Esophagus (tissue), 2 donors: ENCODE measurements around the gene FAM24B. TPM values are rescaled to one million over a fixed set of nuclear protein-coding genes. Genes with fewer than 3 reads are reported as not detected.
"Not testable (repeated sequence)": the region's sequence is repeated elsewhere in the genome, so short reads cannot be mapped to it uniquely, and the experiment has no call there.

Experiments used
- H3K27ac ChIP-seq, 2 donors: one replicate each; pipeline ENCODE4 v1.5.1; 2013; ENCODE audit warnings: low read depth in 2 of 2, mild to moderate bottlenecking in 2 of 2, inconsistent platforms in 1 of 2, low read length in 1 of 2, moderate library complexity in 1 of 2
- H3K27me3 ChIP-seq, 2 donors: one replicate each; pipeline ENCODE4 v1.6.1; 2013; ENCODE audit warnings: low read length in 2 of 2, control low read depth in 1 of 2, mild to moderate bottlenecking in 1 of 2; ENCODE audit not compliant: insufficient read depth in 2 of 2, control insufficient read depth in 1 of 2
- H3K36me3 ChIP-seq, 2 donors: one replicate each; pipeline ENCODE4 v1.6.1; 2013; ENCODE audit warnings: low read length in 1 of 2; ENCODE audit not compliant: control insufficient read depth in 2 of 2, insufficient read depth in 2 of 2
- H3K4me1 ChIP-seq, 2 donors: one replicate each; pipeline ENCODE4 v1.6.1; 2013; ENCODE audit warnings: low read length in 1 of 2; ENCODE audit not compliant: control insufficient read depth in 2 of 2, insufficient read depth in 2 of 2
- H3K4me3 ChIP-seq, 2 donors: one replicate each; pipeline ENCODE4 v1.5.1; 2013; ENCODE audit warnings: low read length in 2 of 2, mild to moderate bottlenecking in 2 of 2, low read depth in 1 of 2, moderate library complexity in 1 of 2
- H3K9me3 ChIP-seq, 2 donors: one replicate each; pipeline ENCODE4 v1.6.1; 2013; ENCODE audit warnings: mild to moderate bottlenecking in 2 of 2, low read depth in 1 of 2, low read length in 1 of 2, moderate library complexity in 1 of 2; ENCODE audit not compliant: control insufficient read depth in 2 of 2, insufficient read depth in 1 of 2
- WGBS, 2 donors: extraction: QIAGEN DNeasy Blood & Tissue Kit; methylation state at CpG; one replicate each; pipeline ENCODE4 v1.1.7; 2013; 5-methylcytosine and 5-hydroxymethylcytosine counted together
- polyA plus RNA-seq, 2 donors: library from polyadenylated mRNA; stranded (reverse); fragments of 200-250 nt; gene quantifications; one replicate each; pipeline ENCODE4 v1.2.3, GENCODE V29; 2013
- donor health status: healthy with polysubstance abuse.
- donor health status: Bipolar disorder and iron deficiency.

Gene FAM24B
- polyA plus RNA-seq, 2 donors: 1.9 to 2.6 TPM

GRCh38 chr10:122877264-122877663 is 2.1 kb downstream of the FAM24B start:
- H3K4me3 ChIP-seq: no peak overlapping the region
- WGBS, 2 donors: 71 to 86% methylated on average over 1 of the region's 1 CpG
- no peaks in the 10 kb centered on the region for H3K9me3 ChIP-seq
- H3K27ac ChIP-seq: no peak overlapping the region
- H3K36me3 ChIP-seq: no peaks in the 10 kb centered on the region
- H3K4me1 ChIP-seq: peaks cover 0 to 6% of the 10 kb centered on the region in 2 donors
- H3K27me3 ChIP-seq: no peaks in the 10 kb centered on the region

- H3K27me3 ChIP-seq: no peaks in the 10 kb centered on the region
- no peaks in the 10 kb centered on the region for H3K9me3 ChIP-seq
- H3K4me1 ChIP-seq: peaks cover 0 to 6% of the 10 kb centered on the region in 2 donors
- H3K4me3 ChIP-seq: no peak overlapping the region
- no peaks in the 10 kb centered on the region for H3K36me3 ChIP-seq
- 89 to 96% methylated on average over 1 of the region's 1 CpG for WGBS, 2 donors
- H3K27ac ChIP-seq: no peak overlapping the region
Measured at GRCh38 chr10:122876467-122876855, 2.9 kb downstream of the FAM24B start.

- WGBS, 2 donors: 42 to 46% methylated on average over 6 of the region's 6 CpGs
- Histone ChIP-seq H3K9me3 (no peaks in the 10 kb centered on the region), H3K27me3 (no peaks in the 10 kb centered on the region), H3K4me1 (peaks cover 0 to 6% of the 10 kb centered on the region in 2 donors), H3K4me3 (no peak overlapping the region), H3K36me3 (no peaks in the 10 kb centered on the region), H3K27ac (no peak overlapping the region)
Measured at GRCh38 chr10:122875843-122876466, 3.4 kb downstream of the FAM24B start.

- H3K9me3 ChIP-seq, H3K36me3 ChIP-seq, H3K27me3 ChIP-seq, H3K4me1 ChIP-seq, H3K27ac ChIP-seq, H3K4me3 ChIP-seq: not testable (repeated sequence)
- WGBS, 2 donors: 96 to 100% methylated on average over 1 of the region's 2 CpGs
Measured at GRCh38 chr10:122871947-122872346, 7.4 kb downstream of the FAM24B start.

- H3K9me3 ChIP-seq, H3K27me3 ChIP-seq, H3K36me3 ChIP-seq, H3K27ac ChIP-seq, H3K4me1 ChIP-seq, H3K4me3 ChIP-seq: not testable (repeated sequence)
- 91 to 95% methylated on average over 1 of the region's 2 CpGs for WGBS, 2 donors
Measured at GRCh38 chr10:122868768-122869167, 10.6 kb downstream of the FAM24B start.

GRCh38 chr10:122866757-122867482 is 12.5 kb downstream of the FAM24B start:
- H3K27me3 ChIP-seq, H3K9me3 ChIP-seq, H3K36me3 ChIP-seq, H3K4me3 ChIP-seq, H3K4me1 ChIP-seq, H3K27ac ChIP-seq: not testable (repeated sequence)
- 75 to 82% methylated on average over 3 of the region's 3 CpGs for WGBS, 2 donors

- 71 to 76% methylated on average over 1 of the region's 1 CpG for WGBS, 2 donors
- no peaks in the 10 kb centered on the region for H3K36me3 ChIP-seq
- no peak overlapping the region for H3K4me3 ChIP-seq
- H3K27ac ChIP-seq: no peak overlapping the region
- H3K9me3 ChIP-seq: no peaks in the 10 kb centered on the region
- H3K4me1 ChIP-seq: peaks cover 0 to 2% of the 10 kb centered on the region in 2 donors
- H3K27me3 ChIP-seq: no peaks in the 10 kb centered on the region
Measured at GRCh38 chr10:122864901-122865300, 14.5 kb downstream of the FAM24B start.

- Histone ChIP-seq H3K4me3 (no peak overlapping the region), H3K27me3 (no peaks in the 10 kb centered on the region), H3K4me1 (peaks cover 0 to 2% of the 10 kb centered on the region in 2 donors), H3K36me3 (no peaks in the 10 kb centered on the region), H3K27ac (no peak overlapping the region), H3K9me3 (no peaks in the 10 kb centered on the region)
- WGBS, 2 donors: 94% methylated on average over 2 of the region's 2 CpGs
Measured at GRCh38 chr10:122864194-122864592, 15.2 kb downstream of the FAM24B start.

GRCh38 chr10:122863216-122864193 is 15.9 kb downstream of the FAM24B start:
- Histone ChIP-seq H3K36me3 (no peaks in the 10 kb centered on the region), H3K27ac (no peak overlapping the region), H3K9me3 (no peaks in the 10 kb centered on the region), H3K4me3 (no peak overlapping the region), H3K4me1 (peaks cover 0 to 2% of the 10 kb centered on the region in 2 donors), H3K27me3 (no peaks in the 10 kb centered on the region)
- 89 to 98% methylated on average over 2 of the region's 2 CpGs for WGBS, 2 donors
